Colonic mucosa (tissue), 4 donors: Measurements from ENCODE around the gene MYLK3. TPM values are rescaled to one million over a fixed set of nuclear protein-coding genes. Genes with fewer than 3 reads are reported as not detected.

Experiments used
- DNase-seq: peaks from one replicate; pipeline ENCODE4 v3.0.0-alpha.2; 2020
- H3K27ac ChIP-seq: fragments of 200-600 bp; one replicate; pipeline ENCODE4 v1.8.0; 2021
- H3K27me3 ChIP-seq: fragments of 200-600 bp; one replicate; pipeline ENCODE4 v1.8.0; 2021
- H3K36me3 ChIP-seq: fragments of 200-600 bp; one replicate; pipeline ENCODE4 v1.8.0; 2021
- H3K4me1 ChIP-seq: fragments of 200-600 bp; one replicate; pipeline ENCODE4 v1.8.0; 2021; ENCODE audit warnings: mild to moderate bottlenecking
- H3K4me3 ChIP-seq: fragments of 200-600 bp; one replicate; pipeline ENCODE4 v1.8.0; 2021
- H3K9ac ChIP-seq, 2 donors: one replicate each; pipeline ENCODE4 v1.7.0; 2013; ENCODE audit warnings: control low read depth in 2 of 2, low read depth in 2 of 2, low read length in 2 of 2
- H3K9me3 ChIP-seq: fragments of 200-600 bp; one replicate; pipeline ENCODE4 v1.8.0; 2021
- intact Hi-C: fragments of 100-400 bp; cut with DNase I; formaldehyde crosslinking; loops from one replicate; pipeline ENCODE4 v1.14.1; 2022
- total RNA-seq, 2 donors: library from RNA; stranded (reverse); fragmentation: NEBNext Ultra II Directional in 1 of 2; extraction: Animal tissue kit (Norgen Biotek cat#: 25700) in 1 of 2; gene quantifications; one replicate each; pipeline ENCODE4 v1.2.1, GENCODE V29; 2021
- TF ChIP-seq, protein P1 (sequence below): fragments of 200-600 bp; IDR thresholded peaks from one replicate; pipeline ENCODE4 v1.8.0; 2022; ENCODE audit warnings: antibody characterized with exemption, mild to moderate bottlenecking
- donor health status: healthy.
- donor health status: DM: no; HTN: no; CAD: no.
- donor health status: DM: no; HTN: no; CAD: no.

The MYLK3 gene
- total RNA-seq, 2 donors from 2014 or later: 0.58 TPM; not detected in 1

DNA sequence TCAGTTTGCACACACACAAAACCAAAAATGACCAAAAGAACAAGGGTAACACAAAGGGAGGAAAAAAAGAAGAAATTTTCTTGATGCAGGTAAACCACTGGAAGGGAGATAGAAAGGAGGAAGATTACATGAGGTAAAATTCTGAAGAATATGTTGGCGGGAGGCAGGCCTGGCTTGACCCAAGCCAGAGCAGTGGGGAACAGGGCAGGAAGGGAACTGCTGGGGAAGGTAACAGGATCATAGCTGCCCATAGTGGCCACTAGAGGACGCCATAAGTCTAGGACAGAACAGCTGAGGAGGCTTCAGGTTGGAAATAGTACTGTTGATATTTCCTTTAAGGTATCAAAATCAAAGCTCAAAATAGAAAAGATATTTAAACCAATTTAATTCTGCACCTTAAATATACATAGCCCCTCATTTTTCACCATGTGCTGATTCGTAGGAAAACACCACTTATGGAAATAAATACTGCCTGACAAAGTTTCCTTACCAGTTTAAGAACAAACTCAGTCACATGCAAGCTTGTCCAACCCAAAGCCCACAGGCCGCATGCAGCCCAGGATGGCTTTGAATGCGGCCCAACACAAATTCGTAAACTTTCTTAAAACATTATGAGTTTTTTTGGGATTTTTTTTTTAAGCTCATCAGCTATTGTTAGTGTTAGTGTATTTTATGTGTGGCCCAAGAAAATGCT, 74.7 kb downstream of the MYLK3 start:
- Histone ChIP-seq H3K27me3 (no peaks in the 10 kb centered on the region), H3K4me1 (no peaks in the 10 kb centered on the region), H3K9me3 (no peaks in the 10 kb centered on the region), H3K4me3 (no peak overlapping the region), H3K27ac (no peak overlapping the region), H3K9ac (no peak overlapping the region), H3K36me3 (peaks cover 18% of the 10 kb centered on the region)
- TF ChIP-seq, protein P1, sequence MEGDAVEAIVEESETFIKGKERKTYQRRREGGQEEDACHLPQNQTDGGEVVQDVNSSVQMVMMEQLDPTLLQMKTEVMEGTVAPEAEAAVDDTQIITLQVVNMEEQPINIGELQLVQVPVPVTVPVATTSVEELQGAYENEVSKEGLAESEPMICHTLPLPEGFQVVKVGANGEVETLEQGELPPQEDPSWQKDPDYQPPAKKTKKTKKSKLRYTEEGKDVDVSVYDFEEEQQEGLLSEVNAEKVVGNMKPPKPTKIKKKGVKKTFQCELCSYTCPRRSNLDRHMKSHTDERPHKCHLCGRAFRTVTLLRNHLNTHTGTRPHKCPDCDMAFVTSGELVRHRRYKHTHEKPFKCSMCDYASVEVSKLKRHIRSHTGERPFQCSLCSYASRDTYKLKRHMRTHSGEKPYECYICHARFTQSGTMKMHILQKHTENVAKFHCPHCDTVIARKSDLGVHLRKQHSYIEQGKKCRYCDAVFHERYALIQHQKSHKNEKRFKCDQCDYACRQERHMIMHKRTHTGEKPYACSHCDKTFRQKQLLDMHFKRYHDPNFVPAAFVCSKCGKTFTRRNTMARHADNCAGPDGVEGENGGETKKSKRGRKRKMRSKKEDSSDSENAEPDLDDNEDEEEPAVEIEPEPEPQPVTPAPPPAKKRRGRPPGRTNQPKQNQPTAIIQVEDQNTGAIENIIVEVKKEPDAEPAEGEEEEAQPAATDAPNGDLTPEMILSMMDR: peak; percentile 91
- intact Hi-C loops: no loop called here
- DNase-seq: no peak

DNA sequence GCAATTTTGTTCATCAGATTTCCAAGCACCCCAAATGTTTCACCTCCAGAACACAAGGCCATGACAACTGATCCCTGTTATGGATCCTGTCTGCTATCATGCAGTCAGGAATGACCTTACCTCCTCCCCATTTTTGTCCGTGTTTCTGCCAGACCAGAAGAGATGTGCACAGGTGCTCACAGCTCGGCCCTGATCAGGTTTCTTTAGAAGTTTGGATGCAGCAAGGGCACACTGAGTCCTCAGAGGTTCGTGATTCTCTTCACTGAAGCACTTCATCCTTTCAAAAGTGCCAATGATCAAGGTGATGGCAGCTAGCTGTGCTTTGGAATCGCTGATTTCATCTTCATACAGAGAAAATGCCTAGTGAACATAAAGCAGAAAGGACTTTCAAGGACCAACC, 86.0 kb downstream of the MYLK3 start:
- Histone ChIP-seq H3K36me3 (no peaks in the 10 kb centered on the region), H3K27ac (no peak overlapping the region), H3K27me3 (no peaks in the 10 kb centered on the region), H3K9me3 (no peaks in the 10 kb centered on the region), H3K4me3 (no peak overlapping the region), H3K9ac (no peak overlapping the region), H3K4me1 (no peaks in the 10 kb centered on the region)
- intact Hi-C loops: no loop called here
- DNase-seq: no peak
- TF ChIP-seq, protein P1: no peak

DNA sequence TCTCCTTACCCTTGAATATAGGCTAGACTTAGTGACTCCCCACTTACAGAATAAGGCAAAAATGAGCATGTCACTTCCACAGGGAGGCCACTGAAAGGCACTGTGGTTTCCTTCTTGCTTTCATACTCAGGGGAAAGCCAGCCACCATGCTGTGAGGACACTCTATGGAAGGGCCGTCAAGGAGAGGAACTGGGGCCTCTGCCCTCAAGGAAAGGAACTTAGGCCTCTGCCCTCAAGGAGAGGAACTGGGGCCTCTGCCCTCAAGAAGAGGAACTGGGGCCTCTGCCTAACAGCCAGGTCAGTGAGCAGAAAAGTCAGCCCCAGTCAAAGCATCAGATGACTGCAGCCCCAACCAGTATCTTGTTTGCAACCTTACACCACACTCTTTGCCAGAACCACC, 89.2 kb downstream of the MYLK3 start:
- no peak for DNase-seq
- no peaks in the 10 kb centered on the region for H3K4me1 ChIP-seq
- TF ChIP-seq, protein P1: no peak
- no peaks in the 10 kb centered on the region for H3K9me3 ChIP-seq
- no peaks in the 10 kb centered on the region for H3K36me3 ChIP-seq
- no peak overlapping the region for H3K9ac ChIP-seq
- no peak overlapping the region for H3K27ac ChIP-seq
- no peaks in the 10 kb centered on the region for H3K27me3 ChIP-seq
- H3K4me3 ChIP-seq: no peak overlapping the region
- intact Hi-C loops: no loop called here

Other genes starting within 250 kb of the MYLK3 start
- gene SHCBP1, start 127.0 kb downstream of the MYLK3 start, total RNA-seq: 10 to 100 TPM in 1 of 2 donors, 1 to 10 TPM in 1; 4.6 to 25.1 TPM
- gene VPS35, start 59.2 kb downstream of the MYLK3 start, total RNA-seq: 100 to 1,000 TPM; 121 to 124 TPM
- 10 to 100 TPM in 1 of 2 donors, 1 to 10 TPM in 1; 6.8 to 28.4 TPM for gene ORC6, start 58.7 kb downstream of the MYLK3 start, total RNA-seq
- 1 to 10 TPM; 4.8 to 6.7 TPM for gene C16orf87, start 82.8 kb upstream of the MYLK3 start, total RNA-seq
- 10 to 100 TPM; 28.8 to 45.3 TPM for gene GPT2, start 136.0 kb upstream of the MYLK3 start, total RNA-seq
- gene DNAJA2, start 225.3 kb upstream of the MYLK3 start, total RNA-seq: 10 to 100 TPM; 58.2 to 70.4 TPM